A673 (cell line): ENCODE results near the gene COPS6. TPM values are rescaled to one million over a fixed set of nuclear protein-coding genes. Genes with fewer than 3 reads are reported as not detected.

Experiments
- BruUV-seq: library from RNA; stranded (reverse); fragments of 400-500 nt; replicated peaks from 2 replicates; lab custom pipeline; 2021; lab: Mats Ljungman, UMichigan
- CTCF ChIA-PET: fragments of 300-600 bp; sonication (Branson Sonifier 250); formaldehyde crosslinking; loops from one replicate; lab custom pipeline; 2022; ENCODE audit warnings: antibody characterized with exemption; lab: Charles Lee
- POLR2A ChIA-PET: fragments of 300-600 bp; sonication (Branson Sonifier 250); formaldehyde crosslinking; loops from one replicate; lab custom pipeline; 2022; ENCODE audit warnings: antibody characterized with exemption; ENCODE audit not compliant: low non-redundant PET; lab: Charles Lee
- DNase-seq: peaks from one replicate; pipeline ENCODE4 v3.0.0-alpha.2; 2015; ENCODE audit warnings: low spot score
- H3K27ac ChIP-seq: fragments of 200-600 bp; sonication (generic); 2 replicates; pipeline ENCODE4 v1.5.1; 2016; ENCODE audit warnings: mixed run types, low read depth, mild to moderate bottlenecking, mixed read lengths, antibody characterized with exemption, low read length; ENCODE audit not compliant: poor library complexity, severe bottlenecking
- H3K27me3 ChIP-seq: fragments of 200-600 bp; sonication (generic); replicated peaks from 2 replicates; pipeline ENCODE4 v1.6.1; 2017; ENCODE audit warnings: mixed run types, low read depth, mild to moderate bottlenecking, mixed read lengths, antibody characterized with exemption, low read length; ENCODE audit not compliant: insufficient read depth, poor library complexity
- H3K36me3 ChIP-seq: fragments of 200-600 bp; sonication (generic); 2 replicates; pipeline ENCODE4 v1.6.1; 2016; ENCODE audit warnings: mixed run types, mild to moderate bottlenecking, mixed read lengths, antibody characterized with exemption, low read length; ENCODE audit not compliant: insufficient read depth, poor library complexity, severe bottlenecking
- H3K4me1 ChIP-seq: fragments of 200-600 bp; sonication (generic); 2 replicates; pipeline ENCODE4 v1.6.1; 2017; ENCODE audit warnings: mixed run types, mild to moderate bottlenecking, mixed read lengths, antibody characterized with exemption, low read length; ENCODE audit not compliant: insufficient read depth, poor library complexity, severe bottlenecking
- H3K4me3 ChIP-seq: fragments of 200-600 bp; sonication (generic); 2 replicates; pipeline ENCODE4 v1.5.1; 2016; ENCODE audit warnings: low read depth, mixed run types, mild to moderate bottlenecking, mixed read lengths, low read length; ENCODE audit not compliant: poor library complexity, severe bottlenecking
- H3K9me3 ChIP-seq: fragments of 200-600 bp; sonication (generic); 2 replicates; pipeline ENCODE4 v1.6.1; 2016; ENCODE audit warnings: mixed run types, low read depth, mild to moderate bottlenecking, mixed read lengths, antibody characterized with exemption, low read length; ENCODE audit not compliant: poor library complexity, severe bottlenecking
- EZH2 ChIP-seq: fragments of 200-600 bp; sonication (generic); IDR thresholded peaks from 2 replicates; pipeline ENCODE4 v1.6.1; 2017; ENCODE audit warnings: borderline replicate concordance, low read depth, mild to moderate bottlenecking, mixed read lengths, antibody characterized with exemption, low read length; ENCODE audit not compliant: poor library complexity, severe bottlenecking
- intact Hi-C: fragments of 100-400 bp; cut with micrococcal nuclease; formaldehyde crosslinking; loops from one replicate; pipeline ENCODE4 v1.10.0; 2022; ENCODE audit not compliant: unreplicated experiment
- total RNA-seq: library from RNA; stranded (reverse); gene quantifications from 2 replicates; pipeline ENCODE4 v1.2.3, GENCODE V29; 2021
- TF ChIP-seq, protein P1 (sequence below): fragments of 300-800, 200-600 bp; sonication (generic); conservative IDR thresholded peaks from 2 replicates; pipeline ENCODE4 v1.5.1; 2017; ENCODE audit warnings: low read depth, mild to moderate bottlenecking, antibody characterized with exemption, low read length, moderate library complexity, mixed read lengths

The COPS6 gene
- total RNA-seq, 1 experiment from 2014 or later = 166 TPM

DNA sequence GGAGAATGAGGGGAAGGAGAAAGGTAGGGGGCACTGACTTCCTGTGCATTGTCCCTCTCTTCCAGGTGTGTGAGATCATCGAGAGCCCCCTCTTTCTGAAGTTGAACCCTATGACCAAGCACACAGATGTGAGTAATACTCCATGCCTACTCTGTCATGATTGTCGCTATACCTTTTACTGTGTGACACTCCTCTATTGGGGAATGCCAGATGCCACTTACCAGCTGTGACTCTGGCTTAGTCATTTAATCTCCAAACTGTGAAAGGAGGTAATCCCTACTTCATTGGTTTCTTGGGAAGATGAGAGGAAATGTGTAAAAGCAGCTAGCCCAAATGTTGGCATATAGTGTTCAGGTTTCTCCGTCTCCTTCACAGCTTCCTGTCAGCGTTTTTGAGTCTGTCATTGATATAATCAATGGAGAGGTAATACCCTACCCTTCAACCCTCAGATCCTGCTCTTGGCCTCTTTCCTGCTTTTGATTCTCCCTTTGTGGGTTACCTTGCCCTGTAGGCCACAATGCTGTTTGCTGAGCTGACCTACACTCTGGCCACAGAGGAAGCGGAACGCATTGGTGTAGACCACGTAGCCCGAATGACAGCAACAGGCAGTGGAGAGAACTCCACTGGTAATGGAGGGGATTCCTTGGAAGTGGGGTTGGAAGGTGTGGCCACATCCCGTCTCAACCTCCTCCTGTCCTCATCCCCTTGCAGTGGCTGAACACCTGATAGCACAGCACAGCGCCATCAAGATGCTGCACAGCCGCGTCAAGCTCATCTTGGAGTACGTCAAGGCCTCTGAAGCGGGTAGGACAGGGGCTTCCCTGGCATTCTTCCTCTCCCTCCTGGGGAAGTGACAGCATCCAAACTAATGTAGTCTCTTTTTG lies 2.0 kb downstream of the COPS6 start:
- CTCF ChIA-PET = interaction anchor here (0.6 kb wide), 1 partner anchor 48 kb away, joined by 6 read pairs; no protein-coding TSS in a partner anchor
- peaks cover 57% of the 10 kb centered on the region for H3K36me3 ChIP-seq
- no TSS peak for BruUV-seq

DNA sequence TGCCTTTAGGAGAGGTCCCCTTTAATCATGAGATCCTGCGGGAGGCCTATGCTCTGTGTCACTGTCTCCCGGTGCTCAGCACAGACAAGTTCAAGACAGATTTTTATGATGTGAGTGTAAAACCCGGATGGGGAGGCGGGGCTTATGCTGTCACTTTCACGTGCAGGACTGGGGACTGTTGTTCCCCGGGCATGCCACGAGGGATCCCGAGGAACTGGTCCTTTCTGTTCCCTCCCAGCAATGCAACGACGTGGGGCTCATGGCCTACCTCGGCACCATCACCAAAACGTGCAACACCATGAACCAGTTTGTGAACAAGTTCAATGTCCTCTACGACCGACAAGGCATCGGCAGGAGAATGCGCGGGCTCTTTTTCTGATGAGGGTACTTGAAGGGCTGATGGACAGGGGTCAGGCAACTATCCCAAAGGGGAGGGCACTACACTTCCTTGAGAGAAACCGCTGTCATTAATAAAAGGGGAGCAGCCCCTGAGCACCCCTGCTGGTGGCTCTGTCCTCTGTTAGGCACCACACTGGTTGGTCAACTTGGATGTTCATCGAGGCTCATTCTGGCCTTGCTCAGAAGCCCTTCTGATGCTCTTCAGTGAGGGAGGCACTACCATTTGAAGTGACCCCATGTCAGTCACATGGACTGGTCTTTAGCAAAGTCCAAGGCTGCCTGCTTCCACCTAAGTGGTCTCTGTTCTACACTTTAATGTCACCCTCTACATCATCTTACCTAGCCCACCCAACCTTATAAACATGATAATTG lies 2.8 kb downstream of the COPS6 start:
- peak; percentile 66 for DNase-seq
- Histone ChIP-seq H3K9me3 (no peaks in the 10 kb centered on the region), H3K4me3 (no peak overlapping the region), H3K27me3 (no peaks in the 10 kb centered on the region), H3K36me3 (peaks cover 66% of the 10 kb centered on the region), H3K4me1 (peaks cover 40% of the 10 kb centered on the region), H3K27ac (peak overlapping the region; percentile 24)
- no peak for TF ChIP-seq EZH2
- TF ChIP-seq, protein P1, sequence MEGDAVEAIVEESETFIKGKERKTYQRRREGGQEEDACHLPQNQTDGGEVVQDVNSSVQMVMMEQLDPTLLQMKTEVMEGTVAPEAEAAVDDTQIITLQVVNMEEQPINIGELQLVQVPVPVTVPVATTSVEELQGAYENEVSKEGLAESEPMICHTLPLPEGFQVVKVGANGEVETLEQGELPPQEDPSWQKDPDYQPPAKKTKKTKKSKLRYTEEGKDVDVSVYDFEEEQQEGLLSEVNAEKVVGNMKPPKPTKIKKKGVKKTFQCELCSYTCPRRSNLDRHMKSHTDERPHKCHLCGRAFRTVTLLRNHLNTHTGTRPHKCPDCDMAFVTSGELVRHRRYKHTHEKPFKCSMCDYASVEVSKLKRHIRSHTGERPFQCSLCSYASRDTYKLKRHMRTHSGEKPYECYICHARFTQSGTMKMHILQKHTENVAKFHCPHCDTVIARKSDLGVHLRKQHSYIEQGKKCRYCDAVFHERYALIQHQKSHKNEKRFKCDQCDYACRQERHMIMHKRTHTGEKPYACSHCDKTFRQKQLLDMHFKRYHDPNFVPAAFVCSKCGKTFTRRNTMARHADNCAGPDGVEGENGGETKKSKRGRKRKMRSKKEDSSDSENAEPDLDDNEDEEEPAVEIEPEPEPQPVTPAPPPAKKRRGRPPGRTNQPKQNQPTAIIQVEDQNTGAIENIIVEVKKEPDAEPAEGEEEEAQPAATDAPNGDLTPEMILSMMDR = no peak
- intact Hi-C loops = no loop called here
- CTCF ChIA-PET = no interaction called here
- POLR2A ChIA-PET = interaction anchor here (0.6 kb wide), 1 partner anchor 580 kb away, joined by 26 read pairs; no protein-coding TSS in a partner anchor
- BruUV-seq = TSS peak; percentile 75

More for the DNA sequence above, 2.0 kb downstream of the COPS6 start:
- Histone ChIP-seq H3K4me3 (no peak overlapping the region), H3K27me3 (no peaks in the 10 kb centered on the region), H3K4me1 (peaks cover 43% of the 10 kb centered on the region), H3K9me3 (no peaks in the 10 kb centered on the region), H3K27ac (peak overlapping the region; percentile 24)
- POLR2A ChIA-PET = interaction anchor here (0.6 kb wide), 1 partner anchor 264 kb away, joined by 11 read pairs; no protein-coding TSS in a partner anchor
- intact Hi-C loops = no loop called here
- DNase-seq = peak; percentile 48
- no peak for TF ChIP-seq EZH2

DNA sequence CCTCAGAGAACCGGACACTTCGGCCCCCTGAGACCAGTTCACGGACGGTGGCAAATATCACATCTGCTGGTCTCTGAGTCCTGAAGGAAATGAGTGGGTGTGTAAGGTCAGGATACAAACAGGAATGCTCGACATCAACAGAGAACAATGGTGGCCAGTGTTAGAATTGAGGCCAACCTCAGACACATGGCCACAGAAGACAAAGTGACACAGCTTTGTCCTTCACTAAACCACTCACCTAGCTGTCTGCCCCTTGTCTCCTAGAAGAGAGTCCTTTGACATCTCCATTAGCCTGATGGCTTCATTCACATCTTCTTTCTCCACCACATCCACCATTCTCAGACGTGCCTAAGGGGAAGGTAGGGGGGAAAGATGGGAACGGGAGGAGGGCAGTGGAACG lies 4.3 kb downstream of the COPS6 start:
- POLR2A ChIA-PET = interaction anchor here (0.6 kb wide), 2 partner anchors 63 to 99 kb away, joined by 3 to 4 read pairs; no protein-coding TSS in a partner anchor

More for the DNA sequence above, 4.3 kb downstream of the COPS6 start:
- Histone ChIP-seq H3K36me3 (peaks cover 80% of the 10 kb centered on the region), H3K27ac (no peak overlapping the region), H3K4me1 (peaks cover 26% of the 10 kb centered on the region), H3K9me3 (no peaks in the 10 kb centered on the region), H3K27me3 (no peaks in the 10 kb centered on the region), H3K4me3 (no peak overlapping the region)
- DNase-seq = no peak
- BruUV-seq = no TSS peak
- no peak for TF ChIP-seq EZH2
- TF ChIP-seq, protein P1 = no peak
- CTCF ChIA-PET = no interaction called here
- intact Hi-C loops = no loop called here
